OCI-LY3 (cell line): ENCODE data around the gene AHNAK.

Experiments used
- H2AFZ ChIP-seq: fragments of 200-600, 300-600 bp; shearing (Covaris generic); 2 replicates; pipeline ENCODE4 v1.6.0; 2014; ENCODE audit warnings: antibody characterized with exemption, low read depth, low read length
- H3K27ac ChIP-seq: fragments of 200-600, 300-600 bp; sonication (generic); 2 replicates; pipeline ENCODE4 v1.5.1; 2014; ENCODE audit warnings: mild to moderate bottlenecking, low read length, moderate library complexity, mixed read lengths
- H3K27me3 ChIP-seq: fragments of 200-600, 300-600 bp; sonication (generic); 2 replicates; pipeline ENCODE4 v1.6.1; 2014; ENCODE audit warnings: low read depth, low read length, mixed read lengths
- H3K36me3 ChIP-seq: fragments of 200-600, 300-600 bp; sonication (generic); replicated peaks from 2 replicates; pipeline ENCODE3; 2014; ENCODE audit warnings: low read depth, low read length, mixed read lengths
- H3K4me1 ChIP-seq: fragments of 300-600, 200-600 bp; sonication (generic); 2 replicates; pipeline ENCODE4 v1.6.1; 2014; ENCODE audit warnings: low read length, mixed read lengths
- H3K4me2 ChIP-seq: fragments of 200-600, 300-600 bp; sonication (generic); 2 replicates; pipeline ENCODE4 v1.6.1; 2014; ENCODE audit warnings: low read length, mixed read lengths
- H3K4me3 ChIP-seq: fragments of 300-600, 200-600 bp; sonication (generic); 2 replicates; pipeline ENCODE4 v1.5.1; 2014; ENCODE audit warnings: antibody characterized with exemption, mild to moderate bottlenecking, low read length, moderate library complexity
- H3K79me2 ChIP-seq: fragments of 300-600, 200-600 bp; shearing (Covaris generic); 2 replicates; pipeline ENCODE4 v1.6.1; 2014; ENCODE audit warnings: mild to moderate bottlenecking, low read length, mixed read lengths
- H3K9ac ChIP-seq: fragments of 300-600, 200-600 bp; shearing (Covaris generic); 2 replicates; pipeline ENCODE4 v1.6.0; 2014; ENCODE audit warnings: mild to moderate bottlenecking, low read length, moderate library complexity
- H3K9me3 ChIP-seq: fragments of 200-600, 300-600 bp; shearing (Covaris generic); 2 replicates; pipeline ENCODE4 v1.6.1; 2014; ENCODE audit warnings: low read length, mixed read lengths; ENCODE audit not compliant: insufficient read depth
- H4K20me1 ChIP-seq: fragments of 200-600, 300-600 bp; sonication (generic); 2 replicates; pipeline ENCODE4 v1.6.1; 2016; ENCODE audit warnings: low read length, mixed read lengths; ENCODE audit not compliant: insufficient read depth
- EZH2phosphoT487 ChIP-seq: fragments of 200-600 bp; shearing (Covaris generic); IDR thresholded peaks from 2 replicates; pipeline ENCODE4 v1.6.1; 2018; ENCODE audit warnings: antibody characterized with exemption, mixed run types, low read depth
- TF ChIP-seq, protein P1 (sequence below): fragments of 200-600, 300-600 bp; sonication (generic); IDR thresholded peaks from 2 replicates; pipeline ENCODE4 v1.5.1; 2014; ENCODE audit warnings: antibody characterized with exemption, low read length, low read depth

AHNAK gene

DNA sequence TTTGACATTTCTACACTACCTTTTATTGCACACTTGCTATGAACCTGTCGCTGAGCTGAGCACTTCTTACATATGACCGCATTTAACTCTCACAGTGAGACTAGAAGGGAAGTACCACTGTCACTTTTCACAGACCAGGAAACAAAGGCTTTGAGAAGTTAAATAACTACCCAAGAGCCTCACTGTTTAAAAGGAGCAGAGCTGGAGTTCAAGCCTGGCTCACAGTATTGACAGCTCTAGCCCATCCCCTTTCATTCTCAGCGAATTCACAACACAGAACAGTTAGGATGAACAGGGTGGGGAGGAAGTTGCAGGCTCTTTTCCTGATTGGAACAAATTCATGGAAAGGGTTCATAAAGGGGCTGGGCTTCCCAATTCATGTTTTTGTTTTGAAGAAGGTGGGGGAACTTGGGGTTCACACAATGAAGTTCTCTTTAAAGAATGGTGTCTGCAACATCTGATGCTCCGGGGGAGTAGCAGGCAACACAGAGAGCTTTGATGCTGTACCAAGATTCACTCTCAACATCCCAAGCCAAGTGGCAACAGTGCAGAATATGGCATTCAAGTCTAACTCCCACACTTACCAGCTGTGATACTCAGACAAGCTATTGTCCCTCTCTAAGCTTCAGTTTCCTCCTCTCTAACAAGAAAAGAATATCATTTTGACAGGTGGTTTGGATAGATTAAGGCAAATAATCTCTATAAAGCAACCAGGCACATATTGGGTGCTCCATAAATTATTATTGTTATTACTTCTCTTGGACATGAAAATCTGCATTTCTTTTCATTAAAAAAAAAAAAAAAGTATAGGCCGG, 110.6 kb downstream of the AHNAK start:
- Histone ChIP-seq H3K79me2 (no peaks in the 10 kb centered on the region), H3K4me2 (no peak overlapping the region), H3K9me3 (no peaks in the 10 kb centered on the region), H3K27ac (no peak overlapping the region), H3K36me3 (no peaks in the 10 kb centered on the region), H3K4me3 (no peak overlapping the region), H2AFZ (no peak overlapping the region), H3K4me1 (peaks cover 25% of the 10 kb centered on the region), H3K27me3 (peaks cover 3% of the 10 kb centered on the region; the same call in 1 of the 2 replicates), H3K9ac (no peak overlapping the region), H4K20me1 (no peaks in the 10 kb centered on the region)
- TF ChIP-seq EZH2phosphoT487 = no peak

DNA sequence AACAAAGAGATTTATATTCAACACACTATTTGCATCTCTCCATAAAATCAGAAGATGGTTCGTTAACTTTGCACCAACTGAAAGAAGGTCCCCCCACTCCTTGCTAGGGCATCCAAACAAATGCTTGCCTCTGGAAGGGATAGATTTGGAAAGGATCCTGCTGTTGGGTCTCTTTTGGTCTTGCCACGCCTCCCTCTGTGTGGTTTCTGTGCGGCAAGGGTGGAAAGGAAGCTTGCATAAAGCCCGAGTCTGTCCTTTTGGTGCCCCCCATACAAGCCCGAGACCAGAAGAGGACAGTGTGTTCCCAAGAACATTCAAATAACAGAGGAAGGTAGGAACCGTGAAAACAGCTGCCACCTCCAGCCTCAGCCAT, 112.7 kb downstream of the AHNAK start:
- no peaks in the 10 kb centered on the region for H3K79me2 ChIP-seq
- no peaks in the 10 kb centered on the region for H3K9me3 ChIP-seq
- H3K4me3 ChIP-seq = no peak overlapping the region
- TF ChIP-seq, protein P1, sequence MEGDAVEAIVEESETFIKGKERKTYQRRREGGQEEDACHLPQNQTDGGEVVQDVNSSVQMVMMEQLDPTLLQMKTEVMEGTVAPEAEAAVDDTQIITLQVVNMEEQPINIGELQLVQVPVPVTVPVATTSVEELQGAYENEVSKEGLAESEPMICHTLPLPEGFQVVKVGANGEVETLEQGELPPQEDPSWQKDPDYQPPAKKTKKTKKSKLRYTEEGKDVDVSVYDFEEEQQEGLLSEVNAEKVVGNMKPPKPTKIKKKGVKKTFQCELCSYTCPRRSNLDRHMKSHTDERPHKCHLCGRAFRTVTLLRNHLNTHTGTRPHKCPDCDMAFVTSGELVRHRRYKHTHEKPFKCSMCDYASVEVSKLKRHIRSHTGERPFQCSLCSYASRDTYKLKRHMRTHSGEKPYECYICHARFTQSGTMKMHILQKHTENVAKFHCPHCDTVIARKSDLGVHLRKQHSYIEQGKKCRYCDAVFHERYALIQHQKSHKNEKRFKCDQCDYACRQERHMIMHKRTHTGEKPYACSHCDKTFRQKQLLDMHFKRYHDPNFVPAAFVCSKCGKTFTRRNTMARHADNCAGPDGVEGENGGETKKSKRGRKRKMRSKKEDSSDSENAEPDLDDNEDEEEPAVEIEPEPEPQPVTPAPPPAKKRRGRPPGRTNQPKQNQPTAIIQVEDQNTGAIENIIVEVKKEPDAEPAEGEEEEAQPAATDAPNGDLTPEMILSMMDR = no peak
- TF ChIP-seq EZH2phosphoT487 = no peak
- no peak overlapping the region for H3K27ac ChIP-seq
- H4K20me1 ChIP-seq = no peaks in the 10 kb centered on the region
- H3K27me3 ChIP-seq = peaks cover 3% of the 10 kb centered on the region; the same call in 1 of the 2 replicates
- H3K9ac ChIP-seq = no peak overlapping the region
- H3K4me1 ChIP-seq = peaks cover 29% of the 10 kb centered on the region
- H3K36me3 ChIP-seq = no peaks in the 10 kb centered on the region
- no peak overlapping the region for H2AFZ ChIP-seq
- 0 out of 2 replicates have a peak overlapping the region, but pooled peaks have one; percentile 38 for H3K4me2 ChIP-seq

DNA sequence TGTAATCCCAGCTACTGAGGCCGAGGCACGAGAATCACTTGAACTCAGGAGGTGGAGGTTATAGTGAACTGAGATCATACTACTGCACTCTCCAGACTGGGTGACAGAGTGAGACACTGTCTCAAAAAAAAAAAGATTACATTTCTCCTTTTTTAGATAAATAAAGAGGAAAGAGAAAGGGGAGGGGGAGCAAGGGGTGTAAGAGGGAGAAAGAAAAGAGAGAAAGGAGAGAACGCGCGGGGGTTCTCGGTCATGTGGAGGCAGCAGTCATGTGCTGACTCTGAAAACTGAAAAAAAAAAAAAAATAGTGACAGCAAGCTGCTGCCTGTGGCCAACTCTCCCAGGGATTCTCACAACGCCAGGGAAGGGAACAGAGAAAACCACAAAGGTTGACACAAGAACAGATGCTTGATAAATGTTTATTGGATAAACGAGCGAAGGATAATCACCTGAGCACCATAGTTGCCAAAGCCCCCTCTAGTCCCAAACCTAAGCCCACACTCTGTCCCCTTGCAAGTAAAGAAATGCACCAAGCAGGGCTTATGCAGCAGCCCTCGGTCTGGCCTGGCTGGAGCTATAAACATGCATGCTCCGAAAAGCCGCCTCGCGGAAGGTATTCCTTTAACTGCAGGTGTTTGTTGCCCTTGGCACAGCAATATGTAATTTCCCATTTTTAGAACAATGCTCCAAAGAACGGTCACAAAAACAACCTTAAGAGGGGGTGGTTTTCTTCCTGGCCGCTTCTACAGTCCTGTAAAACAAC, 113.3 kb downstream of the AHNAK start:
- Histone ChIP-seq H3K27ac (no peak overlapping the region), H3K4me1 (peaks cover 35% of the 10 kb centered on the region), H3K9ac (no peak overlapping the region), H3K4me2 (peak overlapping the region; percentile 38), H3K36me3 (no peaks in the 10 kb centered on the region), H4K20me1 (no peaks in the 10 kb centered on the region), H3K9me3 (no peaks in the 10 kb centered on the region), H2AFZ (no peak overlapping the region), H3K79me2 (no peaks in the 10 kb centered on the region), H3K27me3 (peaks cover 3% of the 10 kb centered on the region; the same call in 1 of the 2 replicates), H3K4me3 (no peak overlapping the region)
- TF ChIP-seq, protein P1 = no peak
- TF ChIP-seq EZH2phosphoT487 = no peak

DNA sequence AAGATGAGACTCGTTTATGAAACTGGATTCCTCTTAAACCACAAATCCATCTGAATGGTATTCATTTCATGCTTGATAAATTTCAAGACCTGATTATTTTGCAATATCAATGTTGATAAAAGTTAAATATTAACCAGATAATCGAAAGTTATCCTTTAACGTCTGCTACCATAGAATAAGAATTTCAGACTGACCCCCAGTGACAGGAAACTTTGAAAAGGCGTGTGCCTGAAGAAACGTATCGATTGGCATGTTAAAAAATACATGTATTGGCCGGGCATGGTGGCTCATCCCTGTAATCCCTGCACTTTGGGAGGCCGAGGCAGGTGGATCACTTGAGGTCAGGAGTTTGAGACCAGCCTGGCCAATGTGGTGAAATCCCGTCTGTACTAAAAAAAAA, 113.9 kb downstream of the AHNAK start:
- TF ChIP-seq, protein P1 = no peak
- TF ChIP-seq EZH2phosphoT487 = no peak
- Histone ChIP-seq H3K9ac (no peak overlapping the region), H3K9me3 (no peaks in the 10 kb centered on the region), H3K27ac (no peak overlapping the region), H3K36me3 (no peaks in the 10 kb centered on the region), H3K27me3 (peaks cover 3% of the 10 kb centered on the region; the same call in 1 of the 2 replicates), H3K4me2 (peak overlapping the region; percentile 38), H2AFZ (no peak overlapping the region), H3K4me1 (peaks cover 41% of the 10 kb centered on the region), H4K20me1 (no peaks in the 10 kb centered on the region), H3K79me2 (no peaks in the 10 kb centered on the region), H3K4me3 (0 out of 2 replicates have a peak overlapping the region, but pooled peaks have one; percentile 3)
